HG03442 (cell line): ENCODE measurements around the gene C4BPA.

Experiments used
- ATAC-seq: cut with Tn5 transposase; IDR thresholded peaks from one replicate; pipeline ENCODE4 v1.9.1; 2021; ENCODE audit warnings: mild to moderate bottlenecking, moderate library complexity; ENCODE audit not compliant: unreplicated experiment

The C4BPA gene

GRCh38 chr1:207103892-207104373 lies at the start of gene C4BPA:
C4BPA (plus strand) TSS chr1:207104233; CDS start chr1:207113026, 8,793 bp downstream.
- no peak for ATAC-seq

DNA sequence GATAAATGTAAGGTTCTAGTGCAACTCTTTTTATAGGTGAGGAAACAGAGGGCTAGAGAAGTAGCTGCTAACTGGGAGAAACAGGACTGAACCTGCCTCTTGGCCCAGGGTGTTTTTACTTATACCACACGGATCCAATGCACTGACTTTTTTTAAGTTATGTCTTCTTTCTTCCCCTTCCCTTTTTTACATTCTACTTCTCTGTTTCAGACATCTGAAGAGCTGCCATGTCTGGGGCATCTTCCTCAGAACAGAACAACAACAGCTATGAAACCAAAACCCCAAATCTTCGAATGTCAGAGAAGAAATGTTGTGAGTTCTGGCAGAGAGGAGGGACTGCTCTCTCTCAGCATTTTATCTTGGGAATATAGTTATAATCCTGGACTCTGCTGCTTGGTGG lies 49.5 kb upstream of the C4BPA start:
- no peak for ATAC-seq

- ATAC-seq: no peak
These were observed 48.5 kb upstream of the C4BPA start for GRCh38 chr1:207055386-207056001.

DNA sequence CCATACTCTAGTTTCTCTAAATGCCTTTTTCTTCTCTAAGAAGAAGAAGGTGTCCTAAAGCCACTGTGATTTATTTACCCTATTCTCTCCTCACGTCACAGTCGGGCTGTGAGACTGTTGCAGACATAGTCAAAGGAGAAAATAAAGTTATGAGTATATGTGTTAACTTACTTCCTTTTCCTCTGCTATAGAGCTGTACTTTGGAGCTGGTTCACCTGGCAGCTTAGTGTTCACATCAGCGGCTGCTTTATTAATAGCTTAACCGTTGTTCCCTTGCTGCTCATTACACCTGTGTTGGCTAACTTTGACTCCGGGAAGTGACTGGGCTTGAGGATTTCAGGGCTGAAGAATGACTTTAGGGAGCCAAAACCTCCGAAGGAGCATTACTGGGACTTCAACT lies 47.4 kb upstream of the C4BPA start:
- ATAC-seq: no peak

GRCh38 chr1:207058252-207058651 lies 45.8 kb upstream of the C4BPA start:
- ATAC-seq: no peak

DNA sequence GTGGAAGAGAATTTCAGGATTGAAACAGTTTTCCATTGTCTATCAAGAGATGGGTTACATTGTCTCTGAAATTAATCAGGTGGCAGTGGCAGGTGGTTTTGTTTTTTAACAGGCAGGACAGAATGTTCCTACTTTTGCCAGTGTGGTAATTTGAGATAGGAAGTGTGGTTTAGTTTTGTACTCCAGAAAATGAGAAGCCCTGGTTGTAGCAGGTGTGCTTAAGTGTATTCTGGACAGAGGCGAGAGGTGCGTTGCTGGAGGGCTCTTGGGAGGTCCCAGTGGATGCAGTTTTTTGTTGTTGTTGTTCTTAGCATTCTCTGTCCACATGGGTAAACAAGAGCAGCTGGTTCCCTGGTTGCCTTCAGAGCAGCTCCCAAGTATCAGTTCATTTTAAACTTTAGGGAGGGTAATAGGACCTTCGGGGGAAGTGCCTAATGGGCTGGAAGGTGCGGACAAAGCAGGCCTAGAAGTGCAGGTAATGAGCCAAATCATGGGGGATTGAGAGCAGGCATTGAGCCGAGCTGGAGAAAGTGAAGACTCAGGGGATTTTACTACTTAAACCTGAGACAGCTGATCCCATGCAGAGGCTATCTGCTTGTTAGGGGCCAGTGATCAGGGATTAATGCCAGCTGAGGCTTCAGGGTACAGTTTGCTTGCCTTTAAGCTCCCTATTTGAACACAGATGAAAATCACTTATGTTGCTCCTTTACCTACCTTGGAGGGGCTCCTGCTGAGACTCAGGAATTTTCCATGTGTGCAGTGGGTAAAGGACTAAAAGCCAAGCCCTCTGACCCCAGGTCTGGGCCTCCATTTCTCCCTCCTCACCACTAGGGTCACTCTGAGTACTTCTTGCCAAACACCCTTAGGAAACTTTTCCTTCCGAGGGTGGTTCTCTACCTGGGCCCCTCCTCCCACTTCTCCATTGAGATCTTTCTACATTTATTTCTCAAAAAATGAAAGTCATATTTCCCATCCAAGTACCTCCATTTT lies 44.9 kb upstream of the C4BPA start:
- no peak for ATAC-seq

DNA sequence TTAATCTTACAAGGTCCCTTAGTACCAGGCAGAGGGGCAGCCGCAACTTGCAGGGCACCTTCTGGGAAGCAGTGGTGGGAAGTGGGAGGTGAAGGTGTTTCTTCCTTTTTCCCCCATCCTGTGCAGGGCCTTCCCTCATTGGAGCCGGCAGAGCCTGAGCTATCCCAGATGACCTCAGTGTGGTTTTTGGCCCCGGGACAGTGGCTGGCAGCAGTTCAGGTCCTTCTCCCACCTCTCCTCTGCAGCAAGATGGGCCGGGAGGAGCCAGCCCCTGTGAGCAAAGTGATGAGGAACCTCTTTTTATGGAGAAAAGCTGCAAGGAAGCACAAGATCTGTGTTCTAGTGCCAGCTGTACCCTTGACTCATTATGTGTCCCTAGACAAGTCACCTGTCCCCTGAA lies 44.2 kb upstream of the C4BPA start:
- ATAC-seq: no peak

- no peak for ATAC-seq
These were observed 43.4 kb upstream of the C4BPA start for GRCh38 chr1:207060596-207060995.

GRCh38 chr1:207062058-207062457 lies 42.0 kb upstream of the C4BPA start:
- ATAC-seq: no peak

DNA sequence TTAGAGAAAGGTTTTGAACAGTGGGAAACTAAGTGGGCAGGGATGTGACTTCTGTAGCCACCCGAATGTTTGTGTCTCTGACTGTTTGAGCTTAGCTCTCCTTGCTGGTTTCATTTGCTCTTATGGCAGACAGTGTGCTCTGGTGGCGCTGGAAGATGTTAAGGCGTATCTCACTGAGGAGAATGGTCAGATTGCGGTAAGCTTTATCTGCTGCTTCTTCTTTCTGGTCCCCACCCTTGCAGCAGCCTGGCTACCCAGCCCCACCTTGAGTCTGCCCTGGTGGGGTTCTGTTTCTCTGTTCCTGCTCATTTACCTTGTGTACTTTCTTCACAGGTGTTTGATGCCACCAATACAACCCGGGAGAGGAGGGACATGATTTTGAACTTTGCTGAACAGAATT lies 41.0 kb upstream of the C4BPA start:
- ATAC-seq: no peak

- no peak for ATAC-seq
These were observed 39.5 kb upstream of the C4BPA start for GRCh38 chr1:207064561-207064960.

GRCh38 chr1:207067185-207067584 lies 36.8 kb upstream of the C4BPA start:
- no peak for ATAC-seq

- no peak for ATAC-seq
These were observed 36.4 kb upstream of the C4BPA start for GRCh38 chr1:207067665-207068064.

DNA sequence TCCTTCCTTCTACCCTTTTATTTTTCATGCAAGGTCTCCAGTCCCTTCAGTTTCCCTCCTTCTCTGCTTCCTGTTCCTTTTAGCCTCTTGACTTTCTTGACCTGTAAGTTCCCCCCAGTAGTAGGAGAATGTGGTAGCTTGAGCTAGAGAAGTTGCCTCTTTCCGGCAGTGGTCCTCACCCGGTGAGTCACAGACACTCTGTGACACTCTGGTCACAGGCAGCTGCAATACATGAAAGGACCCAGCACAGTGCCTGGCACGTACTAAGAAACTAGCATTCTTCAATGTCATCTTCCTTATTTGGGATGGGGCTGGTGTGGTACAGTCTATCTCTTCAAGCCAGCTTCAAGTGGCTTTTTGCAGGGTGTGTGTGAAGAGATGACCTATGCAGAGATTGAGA lies 35.0 kb upstream of the C4BPA start:
- ATAC-seq: no peak

- no peak for ATAC-seq
These were observed 34.1 kb upstream of the C4BPA start for GRCh38 chr1:207069858-207070506.

GRCh38 chr1:207070811-207071210 lies 33.2 kb upstream of the C4BPA start:
- no peak for ATAC-seq

GRCh38 chr1:207071426-207071825 lies 32.6 kb upstream of the C4BPA start:
- no peak for ATAC-seq

- no peak for ATAC-seq
These were observed 31.8 kb upstream of the C4BPA start for GRCh38 chr1:207072233-207072632.

DNA sequence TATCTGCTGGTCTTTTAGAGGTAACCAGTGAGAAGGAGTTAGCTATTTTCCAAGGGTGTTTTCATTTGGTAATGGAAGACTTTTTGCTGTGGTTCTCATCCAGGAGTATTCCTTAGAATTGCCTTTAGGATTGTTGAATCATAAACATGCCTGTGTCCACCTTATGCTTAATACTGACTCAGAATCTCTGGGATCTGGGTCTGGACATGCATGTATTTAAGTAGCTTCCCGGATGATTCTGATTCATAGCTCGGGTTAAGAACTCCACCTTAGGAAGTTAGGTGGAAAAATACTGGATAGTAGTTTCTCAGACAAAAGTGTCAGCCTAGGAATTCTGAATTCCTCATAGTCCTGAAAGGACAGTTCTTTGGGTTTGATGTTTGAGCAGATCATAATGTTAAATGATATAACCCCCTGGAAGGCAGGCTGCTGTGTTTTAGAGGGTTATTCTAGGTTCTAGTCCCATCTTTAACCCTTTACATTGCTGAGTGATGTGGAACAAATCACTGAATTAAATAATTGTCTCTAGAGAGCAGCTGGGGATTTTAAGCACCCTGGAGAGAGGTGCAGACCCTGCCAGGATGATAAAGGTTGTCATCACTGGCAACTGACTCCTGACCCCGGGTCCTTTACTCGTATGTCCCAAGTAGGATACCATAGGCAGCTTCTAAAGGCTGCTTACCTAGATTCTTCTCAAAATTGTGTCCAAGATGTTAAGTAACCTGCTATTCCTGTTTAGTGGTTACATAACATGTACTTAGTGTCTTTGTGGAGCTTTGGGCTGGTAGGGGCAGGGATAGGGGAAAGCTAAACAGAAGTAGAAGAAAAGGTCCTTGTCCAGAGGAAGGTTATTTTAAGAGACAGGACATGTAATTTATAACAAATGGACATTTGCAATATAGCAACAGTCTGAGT lies 29.9 kb upstream of the C4BPA start:
- ATAC-seq: no peak

GRCh38 chr1:207076181-207076955 lies 27.7 kb upstream of the C4BPA start:
- no peak for ATAC-seq
